ENCODE results near the gene RAP1B.

DNA sequence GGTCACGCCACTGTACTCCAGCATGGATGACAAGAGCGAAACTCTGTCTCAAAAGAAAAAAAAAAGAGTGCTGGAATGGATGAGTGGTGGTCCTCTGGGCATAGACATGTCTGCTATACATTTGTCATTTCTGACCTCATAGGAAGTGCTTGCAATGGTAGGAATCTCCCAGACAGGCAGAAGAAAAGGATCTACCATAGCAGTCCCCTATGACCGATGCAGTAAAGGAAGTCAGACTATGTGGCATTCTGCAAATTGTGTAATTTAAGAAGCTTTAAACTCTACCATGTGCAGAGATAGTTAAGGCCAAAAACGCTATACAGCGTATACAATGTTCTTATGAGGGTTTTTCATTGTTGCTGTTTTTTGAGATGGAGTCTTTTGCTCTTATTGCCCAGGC lies 24.7 kb upstream of the RAP1B start:
- TF ChIP-seq, protein P1, sequence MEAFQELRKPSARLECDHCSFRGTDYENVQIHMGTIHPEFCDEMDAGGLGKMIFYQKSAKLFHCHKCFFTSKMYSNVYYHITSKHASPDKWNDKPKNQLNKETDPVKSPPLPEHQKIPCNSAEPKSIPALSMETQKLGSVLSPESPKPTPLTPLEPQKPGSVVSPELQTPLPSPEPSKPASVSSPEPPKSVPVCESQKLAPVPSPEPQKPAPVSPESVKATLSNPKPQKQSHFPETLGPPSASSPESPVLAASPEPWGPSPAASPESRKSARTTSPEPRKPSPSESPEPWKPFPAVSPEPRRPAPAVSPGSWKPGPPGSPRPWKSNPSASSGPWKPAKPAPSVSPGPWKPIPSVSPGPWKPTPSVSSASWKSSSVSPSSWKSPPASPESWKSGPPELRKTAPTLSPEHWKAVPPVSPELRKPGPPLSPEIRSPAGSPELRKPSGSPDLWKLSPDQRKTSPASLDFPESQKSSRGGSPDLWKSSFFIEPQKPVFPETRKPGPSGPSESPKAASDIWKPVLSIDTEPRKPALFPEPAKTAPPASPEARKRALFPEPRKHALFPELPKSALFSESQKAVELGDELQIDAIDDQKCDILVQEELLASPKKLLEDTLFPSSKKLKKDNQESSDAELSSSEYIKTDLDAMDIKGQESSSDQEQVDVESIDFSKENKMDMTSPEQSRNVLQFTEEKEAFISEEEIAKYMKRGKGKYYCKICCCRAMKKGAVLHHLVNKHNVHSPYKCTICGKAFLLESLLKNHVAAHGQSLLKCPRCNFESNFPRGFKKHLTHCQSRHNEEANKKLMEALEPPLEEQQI (IDR thresholded peaks at IDR 0.05): no peak
- TF ChIP-seq ZNF184 (CRISPR knock-in tag; IDR thresholded peaks at IDR 0.05): no peak
- TF ChIP-seq ZNF589 (CRISPR knock-in tag; IDR thresholded peaks at IDR 0.05; ENCODE audit: low read depth): no peak
- no peak for TF ChIP-seq EZH2 (IDR thresholded peaks at IDR 0.05; ENCODE audit: borderline replicate concordance, low read depth, low read length)
- no peak for TF ChIP-seq ZNF76 (CRISPR knock-in tag; IDR thresholded peaks at IDR 0.05; ENCODE audit: borderline replicate concordance)
- TF ChIP-seq TGIF2 (CRISPR knock-in tag; IDR thresholded peaks at IDR 0.05): no peak
- TF ChIP-seq, protein P2, sequence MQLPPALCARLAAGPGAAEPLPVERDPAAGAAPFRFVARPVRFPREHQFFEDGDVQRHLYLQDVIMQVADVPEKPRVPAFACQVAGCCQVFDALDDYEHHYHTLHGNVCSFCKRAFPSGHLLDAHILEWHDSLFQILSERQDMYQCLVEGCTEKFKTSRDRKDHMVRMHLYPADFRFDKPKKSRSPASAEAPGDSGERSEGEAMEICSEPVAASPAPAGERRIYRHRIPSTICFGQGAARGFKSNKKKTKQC (CRISPR knock-in tag; IDR thresholded peaks at IDR 0.05): no peak
- TF ChIP-seq ZNF830 (CRISPR knock-in tag; IDR thresholded peaks at IDR 0.05): no peak
- TF ChIP-seq HDGF (IDR thresholded peaks at IDR 0.05): no peak
- TF ChIP-seq SOX6 (IDR thresholded peaks at IDR 0.05): no peak
- no peak for TF ChIP-seq FOXJ3 (CRISPR knock-in tag; IDR thresholded peaks at IDR 0.05)
- TF ChIP-seq, protein P3, sequence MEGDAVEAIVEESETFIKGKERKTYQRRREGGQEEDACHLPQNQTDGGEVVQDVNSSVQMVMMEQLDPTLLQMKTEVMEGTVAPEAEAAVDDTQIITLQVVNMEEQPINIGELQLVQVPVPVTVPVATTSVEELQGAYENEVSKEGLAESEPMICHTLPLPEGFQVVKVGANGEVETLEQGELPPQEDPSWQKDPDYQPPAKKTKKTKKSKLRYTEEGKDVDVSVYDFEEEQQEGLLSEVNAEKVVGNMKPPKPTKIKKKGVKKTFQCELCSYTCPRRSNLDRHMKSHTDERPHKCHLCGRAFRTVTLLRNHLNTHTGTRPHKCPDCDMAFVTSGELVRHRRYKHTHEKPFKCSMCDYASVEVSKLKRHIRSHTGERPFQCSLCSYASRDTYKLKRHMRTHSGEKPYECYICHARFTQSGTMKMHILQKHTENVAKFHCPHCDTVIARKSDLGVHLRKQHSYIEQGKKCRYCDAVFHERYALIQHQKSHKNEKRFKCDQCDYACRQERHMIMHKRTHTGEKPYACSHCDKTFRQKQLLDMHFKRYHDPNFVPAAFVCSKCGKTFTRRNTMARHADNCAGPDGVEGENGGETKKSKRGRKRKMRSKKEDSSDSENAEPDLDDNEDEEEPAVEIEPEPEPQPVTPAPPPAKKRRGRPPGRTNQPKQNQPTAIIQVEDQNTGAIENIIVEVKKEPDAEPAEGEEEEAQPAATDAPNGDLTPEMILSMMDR (IDR thresholded peaks at IDR 0.05 in 2 of 3, conservative IDR thresholded peaks at IDR 0.05 in 1 of 3; ENCODE audit: insufficient read depth in 2 of 3, low read depth in 1 of 3, low read length in 3 of 3): no peak
- TF ChIP-seq ZNF217 (CRISPR knock-in tag; IDR thresholded peaks at IDR 0.05): no peak

Measured in K562 (cell line).